ENCODE data around the gene ORM2.
"Not testable (repeated sequence)": the region's sequence is repeated elsewhere in the genome, so short reads cannot be mapped to it uniquely, and the experiment has no call there.

ORM2 gene

DNA sequence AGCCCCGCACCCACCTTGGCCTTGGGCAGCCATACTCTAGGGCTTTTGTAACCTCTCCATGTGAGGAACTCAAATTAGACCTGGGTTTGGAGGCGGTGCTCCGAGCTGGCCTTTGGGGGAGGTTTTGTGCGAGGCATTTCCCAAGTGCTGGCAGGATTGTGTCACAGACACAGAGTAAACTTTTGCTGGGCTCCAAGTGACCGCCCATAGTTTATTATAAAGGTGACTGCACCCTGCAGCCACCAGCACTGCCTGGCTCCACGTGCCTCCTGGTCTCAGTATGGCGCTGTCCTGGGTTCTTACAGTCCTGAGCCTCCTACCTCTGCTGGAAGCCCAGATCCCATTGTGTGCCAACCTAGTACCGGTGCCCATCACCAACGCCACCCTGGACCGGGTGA lies at the start of gene ORM2:
Gene ORM2, plus strand, starts transcription at position 245 of the 398 bp plus-strand sequence. Its CDS starts 36 bp downstream, at position 281.
- DNase-seq (ENCODE audit: low read depth in 1 of 2, low spot score in 1 of 2), result not testable (repeated sequence)

DNA sequence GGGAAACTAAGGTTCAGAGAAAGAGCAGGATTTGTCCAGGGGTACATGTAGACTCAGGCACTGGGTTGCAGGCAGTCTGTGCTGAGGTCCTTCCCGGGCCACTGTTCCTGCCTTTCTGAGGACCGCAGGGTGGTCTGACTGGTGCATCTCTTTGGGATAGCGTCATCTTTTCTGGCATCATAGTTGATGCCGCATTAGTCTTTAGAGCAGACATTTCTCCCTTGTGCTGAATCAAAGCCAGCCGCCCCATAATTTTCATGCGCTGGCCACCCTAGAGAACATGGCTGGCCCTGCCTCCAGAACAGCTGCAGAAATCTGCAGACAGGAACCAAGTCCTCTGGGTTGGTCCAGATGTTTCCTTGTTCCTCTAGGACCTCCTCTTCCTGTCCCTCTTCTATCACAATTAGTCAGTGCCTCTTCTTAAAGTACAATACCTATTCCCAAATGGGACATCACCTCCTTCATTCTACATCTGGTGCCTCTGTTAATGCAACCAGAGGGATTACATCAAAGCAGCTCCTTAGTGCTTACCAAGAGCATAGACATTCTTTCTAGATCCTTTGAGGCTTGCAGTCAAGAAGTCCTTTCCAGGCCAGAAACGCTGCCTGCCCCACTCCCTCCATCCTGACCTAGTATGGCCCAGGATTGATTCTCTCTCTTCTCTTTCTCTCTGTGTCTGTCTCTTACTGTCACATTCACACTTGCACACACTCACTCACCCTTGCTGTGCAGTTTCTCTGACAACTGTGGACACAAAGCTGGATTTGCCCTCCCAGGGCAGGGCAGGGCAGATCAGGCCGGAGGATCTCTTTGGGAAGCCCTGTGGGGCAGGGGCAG lies 48.8 kb upstream of the ORM2 start:
- DNase-seq (ENCODE audit: low read depth in 1 of 2, low spot score in 1 of 2), result no peak

DNA sequence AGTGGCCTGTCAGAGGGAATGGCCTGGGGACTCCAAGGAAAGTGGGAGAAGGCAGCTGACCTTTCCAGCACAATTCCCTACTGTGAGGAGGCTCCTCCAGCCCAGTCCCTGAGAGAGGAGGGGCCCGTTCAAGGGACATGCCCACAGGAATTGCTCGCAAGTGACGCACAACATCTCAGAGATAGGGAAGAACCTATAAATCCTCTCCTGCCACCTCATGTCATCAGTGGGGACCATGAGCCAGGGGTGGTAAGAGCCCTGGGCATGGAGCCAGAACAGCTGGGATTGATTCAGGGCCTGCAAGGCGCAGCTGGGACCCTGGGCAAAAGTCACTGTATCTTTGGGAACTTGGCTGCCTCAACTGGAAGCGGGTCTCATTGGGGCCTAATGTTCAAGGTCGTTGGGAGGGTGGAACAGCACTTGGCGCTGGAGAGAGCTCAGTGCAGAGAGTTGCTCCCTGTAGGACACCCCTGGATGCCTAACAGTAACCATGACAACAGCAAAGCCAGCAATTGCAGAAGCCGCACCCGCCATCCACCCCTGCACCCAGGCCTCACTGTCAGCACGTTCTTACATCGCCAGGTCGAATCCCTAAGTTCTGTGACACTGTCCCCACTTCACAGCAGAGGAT lies 48.1 kb upstream of the ORM2 start:
- DNase-seq (ENCODE audit: low read depth in 1 of 2, low spot score in 1 of 2), result no peak

DNA sequence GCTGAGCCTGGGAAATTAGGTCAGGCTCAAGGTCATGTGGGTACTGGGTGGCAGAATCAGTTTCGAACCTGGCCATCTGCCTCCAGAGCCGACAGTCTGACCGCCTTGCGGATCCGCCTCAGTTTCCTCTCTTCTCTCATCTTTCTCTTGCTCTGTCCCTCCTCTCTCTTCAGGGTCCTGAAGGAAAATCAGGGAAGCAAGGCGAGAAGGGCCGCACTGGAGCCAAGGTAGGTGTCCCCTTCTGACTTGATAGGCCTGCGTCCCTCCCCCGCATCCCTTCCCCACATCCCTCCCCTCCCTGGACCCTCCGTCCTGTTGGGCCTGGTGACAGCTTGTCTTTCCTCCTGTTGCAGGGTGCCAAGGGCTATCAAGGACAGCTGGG lies 47.6 kb upstream of the ORM2 start:
- DNase-seq (ENCODE audit: low read depth in 1 of 2, low spot score in 1 of 2), result no peak

DNA sequence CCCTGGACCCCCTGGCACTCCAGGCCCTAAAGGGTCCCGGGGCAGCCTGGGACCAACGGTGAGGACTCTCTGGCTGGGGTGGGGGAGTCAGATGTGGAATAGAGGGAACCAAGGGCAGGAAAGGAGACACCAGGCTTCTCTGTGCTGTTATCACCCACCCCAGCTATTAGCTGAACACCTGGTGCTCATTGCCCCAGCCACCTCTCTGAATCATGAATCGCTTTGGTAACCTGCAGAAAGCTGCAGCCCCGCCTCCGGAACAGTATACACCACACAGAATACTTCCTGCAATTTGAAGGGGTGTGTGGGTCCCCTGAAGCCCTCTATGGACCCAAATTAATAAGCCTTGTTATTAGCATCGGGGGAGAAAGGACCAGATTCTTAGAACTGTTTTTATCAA lies 47.2 kb upstream of the ORM2 start:
- DNase-seq (ENCODE audit: low read depth in 1 of 2, low spot score in 1 of 2), result no peak

DNA sequence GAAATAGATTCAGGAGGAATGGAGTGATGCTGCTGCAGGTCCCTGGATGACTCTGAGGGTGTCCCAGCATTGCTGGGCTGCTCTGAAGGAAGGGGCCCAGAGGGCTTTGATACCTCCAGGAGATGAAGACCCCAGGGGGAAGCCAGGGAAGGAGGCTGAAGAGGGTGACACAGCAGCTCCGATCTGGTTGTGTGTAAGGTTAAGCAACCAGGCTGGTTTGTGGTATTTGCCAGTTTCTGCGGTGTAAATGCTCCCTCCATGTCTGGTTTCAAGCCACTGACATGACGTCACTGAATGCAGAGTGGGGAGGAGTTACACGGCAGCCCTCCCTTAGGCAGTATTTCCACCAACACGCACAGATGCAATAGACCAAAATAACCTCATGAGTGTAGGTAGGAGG lies 46.7 kb upstream of the ORM2 start:
- no peak for DNase-seq (ENCODE audit: low read depth in 1 of 2, low spot score in 1 of 2)

DNA sequence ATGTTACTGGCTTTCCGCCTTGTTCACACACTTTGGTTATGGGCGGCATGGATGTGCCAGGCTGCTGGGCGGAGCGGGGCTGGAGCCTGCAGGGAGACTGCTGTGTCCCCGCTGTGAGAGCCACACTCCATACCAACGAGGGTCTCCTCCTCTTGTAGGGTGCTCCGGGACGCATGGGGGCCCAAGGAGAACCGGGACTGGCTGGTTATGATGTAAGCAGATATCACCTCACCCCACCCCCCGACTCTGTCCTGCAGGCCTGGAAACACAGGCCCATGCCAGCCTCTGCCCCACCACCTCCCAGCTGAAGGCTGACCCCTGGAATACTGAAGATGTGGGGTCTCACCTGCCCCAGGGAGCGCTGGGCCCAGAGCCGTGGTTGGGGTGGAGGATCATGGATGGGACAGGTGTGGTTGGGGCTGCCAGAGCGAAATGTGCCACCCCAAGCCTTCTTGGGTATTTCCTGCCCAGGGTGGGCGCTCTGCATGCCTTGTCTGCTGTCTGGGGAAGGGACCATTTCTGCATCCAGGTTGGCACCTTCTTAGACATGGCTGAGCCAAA lies 46.0 kb upstream of the ORM2 start:
- no peak for DNase-seq (ENCODE audit: low read depth in 1 of 2, low spot score in 1 of 2)

DNA sequence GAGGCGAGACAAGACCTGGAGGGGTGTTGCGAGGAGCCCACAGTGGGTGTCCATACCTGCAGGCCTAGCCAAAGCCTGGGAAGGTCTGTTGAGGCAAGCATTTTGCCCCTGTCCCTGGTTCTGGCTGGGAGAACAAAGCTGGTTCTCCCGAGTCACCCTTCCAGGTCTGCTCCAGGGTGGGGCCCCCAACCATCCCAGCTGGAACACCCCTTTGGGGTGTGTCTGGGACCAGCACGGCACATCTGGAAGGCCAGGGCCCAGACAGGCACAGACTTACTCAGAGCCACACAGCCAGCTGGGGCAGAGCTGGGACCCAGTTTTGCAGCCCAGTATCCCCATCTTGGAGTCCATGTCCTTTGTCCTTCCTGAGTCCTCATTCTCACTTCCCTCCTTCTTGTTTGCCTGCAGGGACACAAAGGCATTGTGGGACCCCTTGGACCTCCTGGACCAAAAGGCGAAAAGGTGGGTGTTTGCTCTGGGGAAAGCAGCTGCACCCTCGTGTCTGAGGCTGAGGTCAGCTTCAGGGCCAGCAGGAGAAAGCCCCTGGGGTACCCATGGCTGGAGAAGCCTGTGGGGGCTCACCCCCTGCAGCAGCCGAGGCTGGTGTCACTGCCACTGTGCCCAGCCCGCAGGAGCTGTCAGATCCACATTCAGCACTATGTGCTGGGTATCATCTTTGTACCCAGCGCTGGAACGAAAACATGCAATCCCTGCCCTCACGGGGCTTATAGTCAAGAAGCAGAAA lies 45.2 kb upstream of the ORM2 start:
- no peak for DNase-seq (ENCODE audit: low read depth in 1 of 2, low spot score in 1 of 2)

DNA sequence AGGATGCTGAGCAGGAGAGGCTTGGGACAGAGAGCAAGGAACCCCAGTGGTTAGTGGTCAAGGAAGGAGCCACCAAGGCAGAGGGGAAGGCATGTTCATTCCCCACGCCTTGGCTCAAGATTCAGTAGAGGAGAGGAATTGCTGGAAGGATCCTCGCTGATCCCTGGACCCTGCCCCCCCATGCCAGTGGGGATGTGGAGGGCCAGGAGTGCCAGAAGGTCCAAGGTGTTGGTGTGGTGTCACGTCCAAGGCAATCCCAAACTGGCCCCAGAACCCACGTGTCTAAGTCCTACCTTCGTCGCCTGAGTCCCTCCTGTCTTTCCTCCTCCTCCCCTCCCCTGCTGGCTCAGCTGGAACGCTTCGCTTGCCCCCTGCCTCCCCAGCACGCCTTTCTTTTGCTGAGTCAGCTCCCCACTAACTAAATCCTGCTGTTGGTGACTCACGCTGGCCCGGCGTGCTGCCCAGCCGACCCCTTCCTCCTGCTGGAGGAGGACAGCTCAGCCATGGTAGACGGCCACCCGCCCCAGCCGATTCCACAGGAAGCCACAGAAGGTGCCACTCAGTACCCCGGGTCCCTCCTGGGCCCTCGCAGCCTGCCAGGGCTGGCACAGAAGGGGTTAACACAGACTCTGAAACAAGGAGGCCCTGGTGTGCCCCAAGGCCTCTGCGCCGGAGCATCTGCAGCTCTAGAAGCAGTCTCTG lies 44.4 kb upstream of the ORM2 start:
- DNase-seq (ENCODE audit: low read depth in 1 of 2, low spot score in 1 of 2), result no peak

DNA sequence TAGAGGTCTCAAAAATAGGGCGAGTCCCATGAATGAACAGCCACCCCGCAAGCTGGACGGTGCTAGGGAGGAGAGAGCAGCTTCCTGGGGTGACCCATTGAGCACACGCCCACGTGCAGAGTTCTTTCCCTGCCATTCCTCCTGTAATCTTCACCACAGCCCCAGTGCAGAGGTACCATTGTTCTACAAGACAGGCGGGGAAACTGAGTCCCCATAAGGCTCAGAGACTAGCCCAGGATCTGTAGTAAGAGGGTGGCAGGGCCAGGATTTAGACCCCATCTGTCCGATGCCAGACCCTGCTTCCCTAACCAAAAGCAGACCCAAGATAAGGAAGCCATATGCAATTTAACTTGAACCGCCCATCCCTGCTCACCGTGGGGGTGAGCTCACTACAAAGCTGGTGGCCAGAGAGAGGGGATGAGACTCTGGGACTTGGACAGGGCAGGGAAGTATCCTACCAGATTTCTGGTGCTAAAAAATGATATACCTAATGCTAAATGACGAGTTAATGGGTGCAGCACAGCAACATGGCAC lies 43.5 kb upstream of the ORM2 start:
- no peak for DNase-seq (ENCODE audit: low read depth in 1 of 2, low spot score in 1 of 2)

DNA sequence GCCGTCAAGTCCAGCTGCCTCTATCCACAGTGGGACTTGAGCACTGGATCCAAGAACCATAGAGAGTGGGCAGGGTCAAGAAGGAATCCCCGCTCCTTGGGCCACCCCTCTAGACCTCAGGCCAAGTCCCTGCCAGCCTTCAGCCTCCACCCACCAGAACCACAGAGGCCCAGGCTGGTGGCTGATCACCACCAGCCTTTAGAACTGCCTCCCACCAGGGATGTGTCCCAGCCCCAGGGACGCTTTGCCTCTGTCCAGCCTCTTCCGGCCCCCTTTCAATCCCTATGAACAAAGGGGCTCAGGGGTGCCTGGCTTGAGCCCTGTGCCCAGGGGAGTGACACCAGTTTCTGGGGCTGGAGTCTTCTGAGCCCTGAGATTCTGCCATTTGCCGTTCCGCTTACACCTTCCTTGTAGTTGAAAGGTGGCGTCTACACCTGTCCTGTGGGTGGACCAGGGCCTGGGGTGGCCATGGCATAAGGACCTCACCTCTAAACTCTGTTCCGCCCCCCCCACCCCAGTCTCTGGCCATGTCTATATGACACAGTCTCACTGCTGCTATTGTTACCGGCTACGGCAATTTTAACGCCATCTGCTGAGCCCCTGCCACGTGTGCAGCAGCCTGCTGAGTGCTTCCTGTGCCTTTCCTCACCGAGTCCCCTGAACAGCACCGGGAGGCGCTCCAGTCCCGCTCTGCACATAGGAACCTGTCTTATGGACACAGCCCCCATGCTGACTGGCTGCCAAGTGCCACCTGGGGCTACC lies 42.5 kb upstream of the ORM2 start:
- no peak for DNase-seq (ENCODE audit: low read depth in 1 of 2, low spot score in 1 of 2)

DNA sequence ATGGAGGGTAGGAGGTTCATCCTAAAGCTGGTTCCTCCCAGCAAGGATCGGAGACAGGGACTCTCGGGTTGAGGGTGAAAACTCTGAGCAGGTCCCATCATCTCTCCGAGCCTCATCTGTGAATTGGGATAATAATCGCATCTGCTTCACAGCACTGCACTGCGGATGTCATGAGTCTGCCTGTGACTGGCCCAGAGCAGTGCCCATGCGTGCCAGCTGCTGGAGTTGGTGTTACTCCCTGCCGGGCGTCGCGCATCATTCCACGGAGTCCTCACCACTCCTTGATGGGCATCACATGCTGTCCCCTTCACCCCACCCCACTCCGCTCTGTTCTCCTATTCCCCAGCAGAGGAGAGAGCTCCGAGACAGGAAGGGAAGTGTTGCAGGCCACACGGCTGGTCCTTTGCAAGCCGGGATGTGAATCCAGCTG lies 41.9 kb upstream of the ORM2 start:
- DNase-seq (ENCODE audit: low read depth in 1 of 2, low spot score in 1 of 2), result no peak

DNA sequence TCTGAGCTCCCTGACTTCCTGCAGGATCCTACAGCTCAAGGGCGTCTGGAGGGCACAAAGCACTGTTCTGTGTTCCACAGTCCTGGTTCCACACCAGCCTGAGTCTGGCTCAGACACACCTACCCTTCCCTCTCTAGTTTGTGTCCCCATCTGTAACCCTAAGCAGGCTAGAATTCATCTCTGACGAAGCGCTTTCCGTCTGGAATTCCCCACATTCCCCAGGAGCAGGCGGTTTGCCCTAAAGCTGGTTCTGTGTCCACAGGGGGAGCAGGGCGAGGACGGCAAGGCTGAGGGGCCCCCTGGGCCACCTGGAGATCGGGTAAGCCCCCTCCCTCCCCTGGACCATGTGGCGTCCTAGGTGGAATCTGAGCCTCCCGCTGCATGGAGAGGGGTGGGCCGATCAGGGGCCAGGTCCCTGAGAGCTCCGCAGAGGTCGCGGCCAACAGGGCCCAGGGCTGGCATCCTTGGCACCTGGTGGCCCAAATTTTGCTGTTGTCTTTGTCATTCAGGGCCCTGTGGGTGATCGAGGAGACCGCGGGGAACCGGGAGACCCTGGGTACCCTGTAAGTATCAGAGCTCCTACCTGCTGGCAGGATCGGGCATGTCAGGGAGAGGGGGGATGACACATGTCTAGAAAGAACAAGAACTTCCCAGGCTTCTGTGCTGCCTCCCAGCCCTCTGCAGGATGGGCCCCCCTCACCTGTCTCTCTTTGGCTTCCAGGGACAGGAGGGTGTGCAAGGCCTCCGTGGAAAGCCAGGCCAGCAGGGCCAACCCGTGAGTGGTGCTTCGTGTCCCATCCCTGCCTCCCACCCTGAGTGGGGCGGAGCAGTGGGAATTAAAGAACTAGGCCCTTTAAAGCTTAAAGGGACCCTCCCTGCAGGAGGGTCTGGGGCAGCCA lies 41.2 kb upstream of the ORM2 start:
- DNase-seq (ENCODE audit: low read depth in 1 of 2, low spot score in 1 of 2), result no peak

DNA sequence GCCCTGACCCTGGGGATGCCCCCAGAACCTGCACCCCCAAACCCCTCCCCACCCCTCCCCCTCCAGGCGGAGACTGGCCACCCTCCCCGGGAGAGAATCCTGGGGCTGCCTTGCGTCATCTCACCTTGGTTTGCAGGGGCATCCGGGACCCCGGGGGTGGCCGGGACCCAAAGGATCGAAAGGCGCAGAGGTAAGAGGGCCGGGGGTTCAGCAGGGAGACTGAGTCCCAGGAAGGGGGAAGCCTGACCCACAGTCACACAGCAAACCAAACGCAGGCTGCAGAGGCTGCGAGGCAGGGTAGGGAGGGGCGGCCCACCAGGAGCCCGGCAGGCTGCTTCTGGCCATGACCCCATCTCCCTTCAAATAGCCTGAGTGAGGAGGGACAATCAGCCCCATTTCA lies 40.6 kb upstream of the ORM2 start:
- no peak for DNase-seq (ENCODE audit: low read depth in 1 of 2, low spot score in 1 of 2)

DNA sequence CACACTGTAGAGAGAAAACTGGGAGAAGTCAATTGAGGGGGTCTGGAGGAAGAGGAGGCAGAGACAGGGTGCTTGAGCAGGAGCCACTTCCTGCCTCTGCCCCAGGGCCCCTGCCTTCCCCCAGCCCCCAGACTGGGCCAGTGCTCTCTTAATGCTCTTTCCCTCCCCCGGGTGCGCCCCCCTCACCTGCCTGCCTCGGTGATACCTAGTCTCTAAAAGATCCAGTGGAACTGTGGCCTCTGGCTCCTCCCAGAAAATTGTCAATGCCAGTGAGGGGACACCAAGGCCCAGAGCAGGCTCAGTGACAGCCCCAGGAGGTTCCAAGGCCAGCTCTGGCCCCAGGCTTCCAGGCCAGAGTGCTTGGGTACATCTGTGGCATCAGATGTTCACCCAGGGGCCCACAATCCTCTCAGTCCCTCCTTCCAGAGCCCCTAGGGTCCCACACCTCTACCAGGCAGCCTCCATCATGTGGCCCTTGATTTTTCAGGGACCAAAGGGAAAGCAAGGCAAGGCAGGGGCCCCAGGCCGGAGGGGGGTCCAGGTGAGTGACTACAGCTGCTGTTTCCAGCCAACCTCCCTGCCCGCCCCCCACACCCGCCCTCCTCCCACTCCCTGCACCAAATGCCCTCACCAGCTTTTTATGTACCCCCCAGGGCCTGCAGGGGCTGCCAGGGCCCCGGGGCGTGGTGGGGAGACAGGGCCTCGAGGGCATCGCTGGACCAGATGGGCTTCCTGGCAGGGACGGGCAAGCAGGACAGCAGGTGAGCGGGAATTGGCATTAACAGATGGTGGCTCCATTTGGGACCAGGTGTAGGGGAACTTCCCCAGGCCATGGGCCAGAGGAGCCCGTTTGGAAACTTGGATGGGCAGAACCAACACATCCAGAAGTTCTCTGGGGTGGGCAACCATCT lies 39.8 kb upstream of the ORM2 start:
- no peak for DNase-seq (ENCODE audit: low read depth in 1 of 2, low spot score in 1 of 2)

DNA sequence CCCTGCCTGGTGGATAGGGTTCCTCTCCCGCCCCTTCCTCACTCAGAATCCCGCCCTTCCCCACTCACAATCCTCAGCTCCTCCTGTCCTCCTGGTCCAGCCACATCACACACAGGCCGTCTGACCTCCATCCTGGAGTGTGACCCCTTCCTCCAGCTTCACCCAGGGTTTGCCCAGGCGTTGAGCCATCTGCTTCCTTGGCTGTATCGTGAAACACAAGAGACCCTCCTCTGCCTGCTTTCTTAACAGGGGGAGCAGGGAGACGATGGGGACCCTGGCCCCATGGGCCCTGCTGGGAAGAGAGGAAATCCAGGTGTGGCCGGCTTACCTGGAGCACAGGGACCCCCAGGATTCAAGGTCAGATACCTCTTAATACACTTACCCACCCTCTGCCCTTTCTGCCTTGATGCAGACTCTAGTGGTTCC lies 39.1 kb upstream of the ORM2 start:
- DNase-seq (ENCODE audit: low read depth in 1 of 2, low spot score in 1 of 2), result no peak

DNA sequence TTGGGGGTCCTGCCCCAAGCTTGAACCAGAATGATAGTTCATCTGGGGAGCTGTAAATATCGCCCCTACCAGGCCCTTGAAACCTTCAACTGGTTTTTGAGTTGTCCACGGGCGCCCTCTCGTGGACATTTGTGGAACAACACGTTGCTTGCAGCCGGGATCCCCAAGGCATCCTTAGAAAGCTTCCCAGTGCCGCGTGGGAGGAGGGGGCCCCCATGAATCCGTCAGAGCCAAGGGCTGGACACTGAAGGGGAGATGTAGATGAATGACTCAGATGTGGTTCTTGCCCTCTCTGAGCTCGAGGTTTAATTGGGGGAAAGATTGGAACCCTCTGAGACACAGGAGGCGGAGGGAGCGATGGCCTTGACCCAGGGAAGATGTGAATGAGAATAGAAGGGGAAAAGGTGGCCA lies 38.6 kb upstream of the ORM2 start:
- DNase-seq (ENCODE audit: low read depth in 1 of 2, low spot score in 1 of 2), result peak; percentile 39 to 58

Data from stimulated activated CD4-positive, alpha-beta T cell treated with anti-CD3 and anti-CD28 coated beads, Interleukin-15, amount 100 ng/mL, for 1 hour (primary cell).